GM03348 (cell line): ENCODE data around the gene PIBF1.
A peak's percentile ranks its signal among the peaks of the same experiment; 100 is the strongest.
"Not testable (repeated sequence)": the region's sequence is repeated elsewhere in the genome, so short reads cannot be mapped to it uniquely, and the experiment has no call there.

ENCODE experiments used
- DNase-seq: peaks from one replicate; pipeline ENCODE4 v3.0.0; 2012; ENCODE audit warnings: low spot score

Gene PIBF1

DNA sequence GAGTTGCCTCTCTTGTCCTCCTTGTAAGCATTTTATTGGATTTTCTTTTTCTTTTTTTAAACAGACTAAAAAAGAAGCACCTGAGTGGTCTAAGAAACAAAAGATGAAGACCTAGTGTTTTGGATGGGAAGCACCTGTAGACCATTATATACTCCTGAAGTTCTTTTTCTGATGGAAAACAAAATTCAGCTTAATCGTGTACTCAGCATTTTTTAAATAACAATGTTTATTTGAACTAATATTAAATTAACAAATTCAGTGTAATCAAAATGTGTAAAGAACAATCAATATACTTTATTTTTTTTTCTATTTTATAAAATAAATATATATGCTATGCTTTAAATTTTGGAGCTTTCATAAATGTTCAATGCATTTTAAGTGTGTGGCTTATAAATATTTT, 233.9 kb downstream of the PIBF1 start:
- DNase-seq = no peak

DNA sequence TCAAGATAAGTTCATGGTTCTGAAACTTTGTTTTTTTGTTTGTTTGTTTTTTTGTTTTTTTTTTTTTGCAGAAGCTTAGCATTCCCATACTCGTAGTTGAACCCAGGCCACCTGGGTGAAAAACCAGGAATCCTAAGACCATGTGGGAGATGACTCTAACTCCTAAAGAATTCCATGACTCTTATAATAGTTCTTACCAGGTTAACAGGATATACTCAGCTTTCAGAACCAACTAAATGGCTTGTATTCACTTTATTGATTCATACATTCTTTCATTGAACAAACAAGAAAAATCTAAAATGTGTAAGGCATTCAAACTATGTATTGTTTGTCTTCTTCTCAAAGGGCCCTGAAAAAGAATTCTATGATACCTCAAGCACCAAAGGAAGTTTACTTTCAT, 236.4 kb downstream of the PIBF1 start:
- DNase-seq = no peak

DNA sequence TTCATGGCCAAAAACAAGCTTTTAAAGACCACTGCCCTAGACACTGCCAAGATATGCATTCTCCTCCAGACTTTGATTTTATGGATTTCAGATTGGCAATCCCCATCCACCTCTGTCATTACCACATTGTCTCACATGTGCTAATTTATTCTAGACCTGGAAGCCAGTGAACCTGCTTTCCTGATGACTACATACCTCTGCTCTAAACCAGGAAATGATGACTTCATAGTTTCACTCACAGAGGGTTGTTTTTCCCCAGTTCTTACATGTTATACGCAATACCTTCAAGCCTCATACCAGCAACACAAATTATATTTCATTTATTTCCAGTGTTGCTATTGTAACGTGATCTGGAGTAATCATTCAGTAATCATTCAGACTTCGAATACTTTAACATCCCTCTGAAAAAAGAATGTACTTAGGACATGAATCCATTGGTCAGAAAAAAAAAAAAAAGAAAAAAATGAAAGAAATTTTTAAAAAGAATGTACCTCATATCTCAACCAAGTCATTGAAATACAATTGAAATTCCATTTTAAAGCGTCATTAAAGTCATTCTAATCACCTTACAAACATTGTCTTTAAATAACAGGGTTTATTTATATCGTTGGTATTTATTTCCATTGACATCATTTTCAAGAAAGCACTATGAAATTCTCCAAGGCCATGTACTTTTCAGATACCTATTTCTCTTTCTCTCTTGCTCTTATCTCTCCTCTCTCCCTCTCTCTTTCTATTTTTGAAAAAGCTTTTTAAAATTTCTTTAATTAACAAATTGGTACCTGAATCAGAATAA, 243.5 kb downstream of the PIBF1 start:
- DNase-seq = no peak

DNA sequence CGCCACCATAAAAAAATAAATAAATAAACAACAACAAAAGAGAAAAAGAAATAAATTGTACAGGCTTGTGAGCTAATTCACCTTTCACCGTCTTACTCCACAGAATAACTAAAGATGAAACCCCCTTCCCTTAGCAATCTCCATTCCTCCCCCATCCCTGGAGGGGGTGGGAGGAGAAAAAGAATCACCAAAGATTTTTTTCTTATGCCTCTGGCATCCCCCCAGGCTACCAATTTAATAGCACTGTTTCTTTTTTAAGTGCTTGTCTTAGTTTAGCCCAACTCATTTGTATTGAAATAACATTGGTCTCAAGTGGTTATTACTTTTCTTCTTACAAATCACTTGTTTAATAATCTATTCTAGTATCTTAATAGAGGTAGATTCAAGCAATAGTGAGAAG, 253.0 kb downstream of the PIBF1 start:
- no peak for DNase-seq

DNA sequence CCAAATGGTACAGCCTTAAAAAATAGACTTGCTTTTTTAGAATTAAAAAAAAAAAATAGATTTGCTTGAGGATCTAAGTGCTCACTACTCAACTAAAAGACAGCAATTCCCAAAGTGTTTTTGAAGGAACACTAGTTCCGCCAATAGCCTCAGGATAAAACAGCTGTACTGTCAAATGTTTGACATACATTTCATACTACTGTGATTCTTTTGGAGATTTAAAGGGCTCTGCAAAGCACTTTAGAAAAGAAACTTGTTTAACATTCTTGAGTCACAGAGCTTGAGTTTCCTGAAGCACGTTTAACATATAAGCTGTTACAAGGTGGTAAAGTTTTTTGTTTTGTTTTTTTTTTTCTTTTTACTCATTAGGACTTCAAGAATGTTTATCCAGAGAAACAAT, 253.7 kb downstream of the PIBF1 start:
- DNase-seq = no peak

DNA sequence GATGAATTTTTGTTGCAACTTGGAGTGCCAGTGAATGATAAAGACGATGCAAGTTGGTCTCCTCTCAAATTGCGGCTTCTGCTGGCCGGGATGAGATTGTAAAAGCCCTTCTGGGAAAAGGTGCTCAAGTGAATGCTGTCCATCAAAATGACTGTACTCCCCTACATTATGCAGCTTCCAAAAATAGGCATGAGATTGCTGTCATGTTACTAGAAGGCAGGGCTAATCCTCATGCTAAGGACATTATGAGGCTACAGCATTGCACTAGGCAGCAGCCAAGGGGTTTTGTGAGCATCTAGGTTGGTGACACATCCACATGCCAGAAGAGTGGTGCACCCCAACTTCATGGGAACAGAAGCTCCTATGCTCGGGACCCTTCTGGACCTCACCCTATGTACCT, 254.6 kb downstream of the PIBF1 start:
- no peak for DNase-seq

DNA sequence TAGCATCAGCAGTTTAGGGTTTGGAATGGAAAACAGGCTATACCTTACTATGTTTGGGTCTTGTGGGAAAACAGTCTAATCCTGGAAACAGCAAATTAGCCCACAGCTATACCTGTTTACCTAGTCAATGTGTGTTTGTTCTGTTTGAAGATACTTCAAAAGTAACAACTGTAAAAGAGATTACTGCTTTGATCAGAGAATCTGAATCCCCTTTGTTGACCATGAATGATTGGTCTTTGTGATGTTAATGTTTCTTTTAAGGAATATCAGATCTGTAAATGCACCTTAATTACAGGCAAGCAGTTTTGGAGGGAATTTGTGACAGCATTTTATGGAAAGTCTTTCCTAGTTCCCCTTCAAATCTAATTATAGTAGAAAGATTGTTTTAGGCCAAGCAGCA, 256.1 kb downstream of the PIBF1 start:
- no peak for DNase-seq

DNA sequence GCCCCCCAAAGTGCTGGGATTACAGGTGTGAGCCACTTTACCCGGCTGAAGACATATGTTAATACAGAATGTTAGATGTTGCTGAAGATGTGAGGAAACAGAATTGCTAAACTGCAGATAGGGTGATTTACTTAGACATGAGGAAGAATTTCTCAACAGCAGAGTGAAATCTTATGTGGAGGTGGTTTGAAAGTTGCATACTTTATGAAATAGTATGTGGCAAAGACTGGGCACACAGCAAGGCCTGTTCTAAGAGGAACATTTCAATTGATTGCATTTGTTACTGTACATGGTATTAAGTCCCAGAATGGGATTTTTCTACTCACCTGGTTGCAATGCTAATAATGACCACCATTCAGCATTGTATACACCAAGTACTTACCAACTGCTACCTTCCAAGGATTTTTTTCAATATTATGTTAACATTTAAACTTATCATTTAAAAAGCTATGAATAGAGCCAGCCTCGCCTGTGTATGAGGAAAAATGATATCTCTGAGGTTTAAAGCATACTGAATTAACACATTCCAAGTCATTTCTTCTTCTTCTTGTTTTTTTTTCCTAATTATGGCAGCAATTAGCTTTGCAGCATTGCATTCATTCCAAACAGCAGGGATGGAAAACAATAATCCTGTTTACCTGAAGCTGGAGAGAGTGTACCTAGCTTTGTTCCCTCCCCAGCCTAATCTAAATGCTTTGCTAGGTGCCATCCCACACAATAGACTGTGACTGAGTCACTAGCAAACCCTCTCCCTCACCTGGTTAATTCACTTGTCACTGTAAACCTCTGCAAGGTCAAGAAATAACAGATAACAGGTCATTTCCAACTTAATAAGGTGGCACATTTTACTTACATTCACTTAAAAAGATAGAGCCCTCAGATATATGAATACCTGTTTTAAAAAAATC, 257.5 kb downstream of the PIBF1 start:
- DNase-seq = peak; percentile 11

DNA sequence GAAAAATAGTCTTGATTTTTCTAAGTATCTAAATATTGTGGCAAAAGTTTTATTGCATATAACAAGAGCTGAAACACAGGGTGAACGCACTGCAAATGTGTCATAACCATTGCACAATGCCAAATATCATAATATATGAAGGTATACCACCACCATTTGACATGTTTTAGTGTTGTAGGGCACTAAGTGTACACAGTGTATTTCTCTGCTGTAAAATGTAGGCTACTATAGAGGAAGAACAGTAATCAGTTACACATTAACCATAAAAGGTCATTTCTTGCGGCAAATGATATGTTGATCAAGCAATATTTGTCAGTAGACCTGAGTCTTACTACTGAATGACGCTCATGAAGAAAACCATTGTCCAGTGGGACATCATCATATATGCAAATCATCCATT, 258.6 kb downstream of the PIBF1 start:
- no peak for DNase-seq

DNA sequence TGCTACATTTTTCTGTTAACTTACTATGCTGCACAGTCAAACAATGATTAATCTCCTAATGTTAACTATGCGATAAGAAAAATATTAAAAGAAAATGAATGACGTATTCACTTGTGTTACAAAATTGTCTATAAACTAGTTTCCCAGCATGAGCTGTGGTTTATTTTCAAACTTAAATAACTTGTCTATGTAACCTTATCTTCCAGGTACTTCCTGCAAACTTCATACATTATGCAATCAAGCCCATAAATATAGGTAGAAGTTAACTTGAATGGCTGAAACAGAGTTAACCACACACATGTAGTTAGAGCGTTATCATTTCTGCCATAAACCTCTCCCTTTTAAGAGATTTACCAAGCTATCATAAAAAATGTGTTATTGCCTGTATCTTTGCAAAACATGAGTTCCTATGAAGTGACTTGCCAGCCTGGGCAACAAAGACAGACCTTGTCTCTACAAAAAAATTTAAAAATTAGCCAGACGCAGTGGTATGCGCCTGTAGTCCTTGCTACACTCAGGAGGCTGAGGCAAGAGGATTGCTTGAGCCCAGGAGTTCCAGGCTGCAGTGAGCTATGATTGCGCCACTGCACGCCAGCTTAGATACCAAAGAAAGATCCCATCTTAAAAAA, 259.1 kb downstream of the PIBF1 start:
- DNase-seq = no peak

DNA sequence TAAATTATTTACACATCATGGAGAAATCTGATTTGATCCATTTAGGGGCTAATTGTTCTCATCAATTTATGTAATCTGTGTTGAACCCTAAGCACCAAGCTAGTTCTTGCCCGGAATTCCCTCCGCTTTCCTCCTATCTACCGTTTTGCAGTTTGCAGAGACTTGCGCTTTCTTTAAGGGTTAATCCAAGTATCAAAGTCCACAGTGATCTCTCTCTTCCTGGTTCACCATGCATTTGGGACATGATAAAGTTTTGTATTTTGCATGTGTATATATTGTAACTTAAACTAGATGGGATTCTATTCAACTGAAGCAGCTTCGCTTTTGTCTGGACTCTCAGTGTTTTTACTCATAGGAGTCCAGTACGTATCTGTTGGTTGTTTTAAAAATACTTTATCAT, 263.1 kb downstream of the PIBF1 start:
- DNase-seq = no peak

DNA sequence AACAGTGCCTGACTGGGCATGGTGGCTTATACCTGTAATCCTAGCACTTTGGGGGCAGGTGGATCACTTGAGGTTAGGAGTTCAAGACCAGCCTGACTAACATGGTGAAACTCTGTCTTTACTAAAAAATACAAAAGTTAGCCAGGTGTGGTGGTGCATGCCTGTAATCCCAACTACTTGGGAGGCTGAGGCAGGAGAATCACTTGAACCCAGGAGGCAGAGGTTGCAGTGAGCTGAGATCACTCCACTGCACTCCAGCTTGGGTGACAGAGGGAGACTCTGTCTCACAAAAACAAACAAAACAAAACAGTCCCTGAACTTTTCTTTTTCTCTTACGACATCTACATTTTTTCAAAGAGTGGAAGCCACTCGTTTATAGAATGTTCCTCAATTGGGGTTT, 266.7 kb downstream of the PIBF1 start:
- DNase-seq = not testable (repeated sequence)

DNA sequence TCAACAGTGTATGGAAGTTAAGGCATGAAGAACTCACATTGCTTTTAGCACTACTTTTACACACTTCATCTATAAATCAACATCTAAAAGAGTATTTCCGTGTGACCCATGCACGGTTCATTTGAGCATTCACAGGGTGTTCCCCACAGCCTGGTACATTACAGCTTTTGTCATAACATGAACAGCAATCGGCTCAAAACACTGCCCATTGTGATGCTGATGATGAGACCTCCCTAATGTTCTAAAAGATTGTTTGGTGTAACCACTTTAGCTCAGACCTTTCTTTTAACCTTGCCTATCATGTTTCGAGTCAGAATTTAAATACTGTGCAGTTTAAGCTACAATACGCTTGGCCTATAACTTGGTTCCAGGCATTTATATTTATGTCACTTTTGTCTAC, 272.8 kb downstream of the PIBF1 start:
- no peak for DNase-seq

DNA sequence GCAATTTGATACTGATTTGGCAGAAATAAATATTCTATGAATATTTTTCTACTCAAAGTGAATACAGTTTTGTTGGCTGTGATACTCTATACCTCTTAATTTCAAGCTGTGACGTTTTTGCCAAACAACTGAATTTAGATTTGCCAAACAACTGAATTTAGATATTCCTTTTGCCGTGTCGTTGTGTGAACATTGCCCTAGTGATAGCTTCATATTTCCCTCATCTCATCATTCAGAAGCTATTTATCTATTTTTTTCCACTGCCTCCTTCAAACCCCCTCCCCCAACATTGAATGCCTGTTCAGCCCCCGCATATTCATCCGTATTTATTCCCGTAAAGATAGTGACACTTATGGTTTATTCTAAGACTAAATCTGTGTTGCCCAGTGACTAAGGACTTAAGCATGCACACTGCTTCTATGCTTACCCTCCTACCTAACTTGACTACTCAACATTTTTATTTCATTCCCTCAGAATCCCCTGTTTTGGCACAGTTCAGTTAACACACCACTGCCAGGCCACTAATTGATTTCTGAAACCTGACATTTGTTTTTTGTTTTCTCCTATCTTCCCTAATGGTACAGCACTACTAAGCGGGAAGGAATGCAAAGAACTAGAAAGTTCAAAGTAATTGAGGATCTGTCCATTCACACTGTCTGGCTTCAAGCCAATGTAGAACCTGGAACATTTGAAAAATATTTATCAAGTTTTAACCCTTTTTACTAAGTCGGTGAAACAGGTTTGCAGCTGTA, 274.1 kb downstream of the PIBF1 start:
- peak; percentile 42 for DNase-seq

DNA sequence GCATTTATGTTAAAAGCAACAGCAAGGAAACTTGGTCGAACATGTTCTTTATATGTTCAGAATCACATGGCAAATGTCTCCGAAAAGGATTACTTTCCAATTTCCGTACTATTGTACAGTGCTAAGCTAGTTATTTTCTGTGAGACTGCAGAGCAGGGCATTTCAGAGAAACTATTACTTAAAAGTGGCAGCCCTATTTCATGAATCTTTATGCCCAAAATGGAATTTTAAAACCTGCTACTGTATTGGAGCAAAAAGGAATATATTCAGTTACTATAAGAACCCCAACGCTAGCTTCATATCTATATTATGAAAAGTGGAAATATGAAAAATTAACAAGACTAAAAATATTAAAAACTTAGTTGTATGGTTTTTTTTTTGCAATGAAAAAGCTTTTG, 274.6 kb downstream of the PIBF1 start:
- no peak for DNase-seq

DNA sequence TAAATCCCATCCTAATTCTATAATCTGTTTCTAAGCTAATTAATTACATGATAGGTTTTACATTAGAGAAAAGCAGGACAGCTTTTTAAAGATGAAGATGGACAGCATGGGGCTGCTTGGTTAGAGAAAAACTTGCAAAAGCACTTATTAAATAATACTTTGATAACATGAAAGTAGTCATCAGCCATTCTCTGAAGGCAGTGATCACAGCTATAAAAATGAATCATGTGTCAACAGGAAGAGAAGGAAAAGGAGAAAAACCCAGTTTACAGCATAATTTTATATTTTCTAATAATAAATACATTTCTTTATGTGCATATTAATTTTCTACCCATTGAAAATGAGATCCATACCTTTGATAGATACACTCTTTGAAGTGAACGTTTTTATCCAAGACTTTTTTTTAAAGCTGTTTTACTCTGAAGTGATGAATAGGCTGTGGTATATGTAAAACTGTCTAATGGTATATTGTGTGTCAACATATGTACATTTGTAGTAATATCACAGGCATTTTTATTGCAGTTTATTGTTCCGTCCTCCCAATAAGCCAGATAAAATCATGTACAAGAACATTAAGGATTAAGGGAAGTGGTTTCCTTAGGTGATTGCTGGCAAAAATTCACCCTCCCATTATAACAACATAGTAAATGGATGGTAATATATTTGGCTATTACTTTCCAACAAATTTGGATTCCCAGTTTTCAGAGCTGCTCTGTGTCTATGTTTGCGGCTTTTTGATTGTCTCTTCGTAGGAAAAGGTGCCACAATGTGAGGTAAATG, 275.5 kb downstream of the PIBF1 start:
- DNase-seq = no peak

DNA sequence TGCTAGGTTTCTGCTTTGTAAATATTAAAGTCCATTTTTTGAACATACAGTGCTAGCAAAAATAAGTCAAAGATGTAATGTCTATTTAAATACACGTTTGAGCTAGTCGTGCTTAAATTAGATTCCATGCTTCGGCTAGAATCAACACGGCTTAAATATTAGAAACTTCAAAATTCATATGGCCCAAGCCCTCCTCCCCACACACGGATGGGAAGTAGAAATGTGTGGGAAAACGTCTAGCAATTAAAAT, 276.1 kb downstream of the PIBF1 start:
- DNase-seq = no peak

DNA sequence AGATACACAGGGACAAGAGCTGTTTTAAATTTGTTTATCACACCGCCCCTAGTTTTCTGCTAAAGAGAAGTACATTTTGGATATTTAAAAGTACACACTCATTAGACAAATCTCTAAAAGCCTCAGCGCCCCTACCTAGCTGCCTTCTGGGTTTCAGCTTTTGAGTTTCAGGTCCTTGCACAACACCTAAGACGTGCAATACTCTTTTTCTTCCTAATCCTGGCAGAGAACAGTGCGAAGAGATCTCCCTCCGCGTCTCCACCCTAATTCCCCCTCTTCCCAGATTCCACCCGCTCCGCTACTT, 276.5 kb downstream of the PIBF1 start:
- DNase-seq = no peak

DNA sequence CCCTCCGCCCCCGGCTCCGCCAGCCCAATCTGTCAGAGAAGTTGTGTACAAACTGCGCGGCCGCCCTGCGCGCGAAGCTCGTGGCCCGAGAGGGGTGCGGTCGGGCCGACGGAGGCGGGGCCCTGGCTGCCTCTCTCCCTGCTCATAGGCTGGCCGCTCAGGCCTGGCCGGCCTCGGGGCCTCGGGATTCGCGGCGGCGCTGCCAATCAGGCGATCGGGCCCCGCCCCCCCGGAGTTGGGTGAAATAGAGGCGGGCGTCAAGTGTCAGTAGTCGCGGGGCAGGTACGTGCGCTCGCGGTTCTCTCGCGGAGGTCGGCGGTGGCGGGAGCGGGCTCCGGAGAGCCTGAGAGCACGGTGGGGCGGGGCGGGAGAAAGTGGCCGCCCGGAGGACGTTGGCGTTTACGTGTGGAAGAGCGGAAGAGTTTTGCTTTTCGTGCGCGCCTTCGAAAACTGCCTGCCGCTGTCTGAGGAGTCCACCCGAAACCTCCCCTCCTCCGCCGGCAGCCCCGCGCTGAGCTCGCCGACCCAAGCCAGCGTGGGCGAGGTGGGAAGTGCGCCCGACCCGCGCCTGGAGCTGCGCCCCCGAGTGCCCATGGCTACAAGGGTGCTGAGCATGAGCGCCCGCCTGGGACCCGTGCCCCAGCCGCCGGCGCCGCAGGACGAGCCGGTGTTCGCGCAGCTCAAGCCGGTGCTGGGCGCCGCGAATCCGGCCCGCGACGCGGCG, 277.0 kb downstream of the PIBF1 start, which contains the start of gene KLF5:
Gene KLF5 (plus strand): TSS at position 270 of the 724 bp plus-strand sequence. CDS start 323 bp downstream, at position 593.
- DNase-seq = peak; percentile 100

DNA sequence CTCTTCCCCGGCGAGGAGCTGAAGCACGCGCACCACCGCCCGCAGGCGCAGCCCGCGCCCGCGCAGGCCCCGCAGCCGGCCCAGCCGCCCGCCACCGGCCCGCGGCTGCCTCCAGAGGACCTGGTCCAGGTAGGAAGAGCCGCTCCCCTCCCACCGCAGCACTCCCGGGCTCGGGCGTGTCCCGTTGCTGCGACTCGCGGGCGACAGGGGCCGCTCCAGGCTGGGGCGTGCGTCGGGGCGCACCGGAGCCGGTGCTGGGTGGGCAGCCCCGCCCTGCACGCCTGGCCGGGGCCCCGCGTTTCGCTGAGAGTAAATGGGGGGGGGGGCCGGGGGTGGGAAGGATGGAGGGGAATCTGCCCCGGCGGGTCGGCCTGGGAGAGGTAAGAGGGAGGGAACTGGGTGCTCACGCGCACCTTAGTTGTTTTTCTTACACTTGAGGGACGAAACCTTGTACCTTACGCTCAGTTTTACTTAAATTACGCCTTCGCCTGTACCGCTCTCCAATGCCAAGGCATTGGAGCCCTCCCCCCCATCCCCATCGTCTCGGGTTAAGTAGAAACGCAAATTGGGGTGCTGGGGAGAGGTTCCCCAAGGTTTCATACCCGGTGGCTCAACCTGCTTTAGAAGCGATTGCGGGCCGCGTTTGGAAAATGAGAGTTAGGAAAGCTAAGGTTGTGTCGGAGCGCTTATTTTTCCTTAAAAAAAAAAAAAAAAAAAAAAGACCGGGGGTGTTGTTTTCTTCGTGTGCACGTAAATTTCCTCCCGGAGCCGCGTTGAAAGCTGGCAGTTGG, 277.7 kb downstream of the PIBF1 start:
- peak; percentile 64 for DNase-seq
